ENCODE measurements around the gene TLR9. TPM values are rescaled to one million over a fixed set of nuclear protein-coding genes. Genes with fewer than 3 reads are reported as not detected.

TLR9 gene
- total RNA-seq, 1 donor from 2014 or later: not detected

DNA sequence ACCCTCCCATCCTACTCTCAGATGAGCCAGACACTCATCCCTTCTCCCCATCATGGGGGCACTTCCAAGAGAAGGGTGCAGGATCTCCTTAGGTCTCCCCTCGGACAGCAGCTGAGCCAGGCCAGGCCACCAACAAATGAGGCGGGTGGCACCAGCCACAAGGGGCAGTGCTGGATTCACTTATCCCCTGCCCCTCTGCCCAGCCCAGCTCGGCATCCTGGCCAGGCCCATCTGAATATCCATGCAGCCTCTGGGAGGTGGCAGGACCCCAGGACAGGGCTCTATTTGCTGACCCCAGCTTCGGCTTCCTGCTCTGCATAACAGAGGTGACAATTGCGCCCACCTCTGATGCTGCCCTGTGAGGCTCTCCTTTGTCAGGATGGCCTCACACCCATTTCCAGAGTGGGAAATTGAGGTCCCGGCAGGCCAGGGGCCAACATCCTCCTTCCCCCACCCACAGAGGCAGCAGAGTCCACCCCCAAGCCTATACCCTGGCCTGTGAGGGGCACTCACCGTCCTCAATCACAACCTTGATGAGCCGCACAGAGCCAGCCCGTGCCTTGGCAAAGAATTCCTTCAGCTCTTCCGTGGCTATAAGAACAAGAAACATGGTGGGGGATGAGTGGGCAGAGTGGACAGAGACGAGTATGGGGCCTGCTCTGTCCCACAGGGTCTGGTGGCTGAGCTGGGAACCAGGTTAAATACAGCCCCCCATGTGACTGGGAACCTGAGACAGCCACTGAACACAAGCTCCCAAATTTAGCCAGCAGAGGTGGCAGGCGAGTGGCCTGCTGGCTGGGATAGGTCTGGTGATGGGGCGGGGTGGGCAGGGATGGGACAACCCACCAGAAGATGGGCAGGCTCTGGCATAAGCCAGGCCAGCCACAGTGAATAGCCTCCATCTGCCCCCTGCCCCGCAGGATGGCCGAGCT lies 9.3 kb upstream of the TLR9 start:
- TF ChIP-seq, protein P1, sequence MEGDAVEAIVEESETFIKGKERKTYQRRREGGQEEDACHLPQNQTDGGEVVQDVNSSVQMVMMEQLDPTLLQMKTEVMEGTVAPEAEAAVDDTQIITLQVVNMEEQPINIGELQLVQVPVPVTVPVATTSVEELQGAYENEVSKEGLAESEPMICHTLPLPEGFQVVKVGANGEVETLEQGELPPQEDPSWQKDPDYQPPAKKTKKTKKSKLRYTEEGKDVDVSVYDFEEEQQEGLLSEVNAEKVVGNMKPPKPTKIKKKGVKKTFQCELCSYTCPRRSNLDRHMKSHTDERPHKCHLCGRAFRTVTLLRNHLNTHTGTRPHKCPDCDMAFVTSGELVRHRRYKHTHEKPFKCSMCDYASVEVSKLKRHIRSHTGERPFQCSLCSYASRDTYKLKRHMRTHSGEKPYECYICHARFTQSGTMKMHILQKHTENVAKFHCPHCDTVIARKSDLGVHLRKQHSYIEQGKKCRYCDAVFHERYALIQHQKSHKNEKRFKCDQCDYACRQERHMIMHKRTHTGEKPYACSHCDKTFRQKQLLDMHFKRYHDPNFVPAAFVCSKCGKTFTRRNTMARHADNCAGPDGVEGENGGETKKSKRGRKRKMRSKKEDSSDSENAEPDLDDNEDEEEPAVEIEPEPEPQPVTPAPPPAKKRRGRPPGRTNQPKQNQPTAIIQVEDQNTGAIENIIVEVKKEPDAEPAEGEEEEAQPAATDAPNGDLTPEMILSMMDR (conservative IDR thresholded peaks at IDR 0.05; ENCODE audit: low read depth, low read length): no peak
- DNase-seq (ENCODE audit: low read depth): no peak
- H3K4me3 ChIP-seq (ENCODE audit: low read depth, low read length): no peak overlapping the region

DNA sequence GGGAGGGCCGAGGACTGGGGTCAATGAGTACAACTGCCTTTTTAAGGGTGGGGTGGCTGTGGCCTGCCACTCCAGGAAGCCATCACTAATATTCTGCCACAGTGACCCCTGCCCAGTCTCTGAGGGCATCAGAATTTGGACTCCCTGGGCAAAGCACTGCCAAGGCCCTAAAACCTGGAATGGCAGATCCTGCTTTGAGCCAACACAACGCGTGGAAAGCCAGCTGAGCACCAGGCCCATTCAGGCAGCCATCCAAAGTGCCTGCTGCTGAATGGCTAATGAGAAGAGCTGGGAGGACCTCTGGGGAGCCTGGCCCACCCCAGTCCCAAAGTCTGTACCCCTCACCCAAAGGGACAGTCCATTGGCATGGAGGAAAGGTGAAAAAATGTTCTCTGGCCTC lies 8.5 kb upstream of the TLR9 start:
- no peak overlapping the region for H3K4me3 ChIP-seq (ENCODE audit: low read depth, low read length)
- TF ChIP-seq, protein P1 (conservative IDR thresholded peaks at IDR 0.05; ENCODE audit: low read depth, low read length): no peak
- no peak for DNase-seq (ENCODE audit: low read depth)

DNA sequence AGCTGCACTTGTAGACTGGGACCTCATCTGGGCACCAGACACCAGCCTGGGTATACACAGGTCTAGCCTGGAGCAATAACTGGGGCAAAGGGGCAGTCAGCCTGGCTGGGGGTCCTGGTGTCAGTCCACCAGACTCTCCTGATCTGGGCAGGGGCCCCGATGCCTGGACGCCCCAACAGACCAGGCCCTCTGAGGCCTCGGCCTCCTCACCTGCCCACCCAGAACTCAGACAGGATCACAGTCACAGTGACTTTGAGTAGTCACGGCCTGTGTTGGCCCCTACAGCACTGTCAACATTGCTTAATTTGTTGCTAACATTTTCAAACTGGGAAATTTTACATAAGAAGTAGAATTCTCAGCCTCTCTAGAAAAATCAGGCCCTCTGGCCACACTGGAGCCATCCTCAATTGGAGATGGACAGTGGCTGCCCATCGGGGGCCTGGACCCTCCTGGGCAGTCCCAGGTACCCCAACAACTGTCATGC lies 7.7 kb upstream of the TLR9 start:
- TF ChIP-seq, protein P1 (conservative IDR thresholded peaks at IDR 0.05; ENCODE audit: low read depth, low read length): no peak
- no peak overlapping the region for H3K4me3 ChIP-seq (ENCODE audit: low read depth, low read length)
- DNase-seq (ENCODE audit: low read depth): no peak

DNA sequence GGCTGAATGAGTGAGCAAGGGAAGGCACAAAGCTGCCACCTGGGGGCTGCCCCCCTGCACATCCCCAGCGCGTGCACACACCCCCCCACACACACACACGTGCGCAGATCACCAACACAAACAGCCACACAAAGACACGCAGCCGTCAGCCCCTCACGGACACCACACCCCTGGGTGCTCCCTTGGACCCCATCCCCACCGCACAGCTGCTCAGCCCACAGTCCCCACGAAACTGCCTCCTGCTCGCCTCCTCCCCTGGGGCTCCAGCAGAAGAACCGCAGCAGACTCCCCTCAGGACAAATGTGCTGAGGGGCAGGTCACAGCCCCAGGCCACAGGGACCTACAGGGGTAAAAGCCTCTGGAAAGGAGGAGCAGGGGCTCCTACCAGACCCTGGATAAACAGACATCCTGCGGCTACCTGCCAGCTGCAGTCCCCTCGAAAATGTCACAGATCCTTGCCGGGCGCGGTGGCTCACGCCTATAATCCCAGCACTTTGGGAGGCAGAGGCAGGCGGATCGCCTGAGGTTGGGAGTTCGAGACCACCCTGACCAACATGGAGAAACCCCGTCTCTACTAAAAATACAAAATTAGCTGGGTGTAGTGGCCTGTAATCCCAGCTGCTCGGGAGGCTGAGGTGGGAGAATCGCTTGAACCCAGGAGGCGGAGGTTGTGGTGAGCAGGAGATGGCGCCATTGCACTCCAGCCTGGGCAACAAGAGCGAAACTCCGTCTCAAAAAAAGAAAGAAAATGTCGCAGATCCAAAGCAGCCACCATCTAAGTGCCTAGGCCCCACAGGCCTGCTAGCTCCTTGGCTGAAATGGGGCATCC lies 7.0 kb upstream of the TLR9 start:
- DNase-seq (ENCODE audit: low read depth): no peak
- H3K4me3 ChIP-seq (ENCODE audit: low read depth, low read length): no peak overlapping the region
- TF ChIP-seq, protein P1 (conservative IDR thresholded peaks at IDR 0.05; ENCODE audit: low read depth, low read length): peak; percentile 22

DNA sequence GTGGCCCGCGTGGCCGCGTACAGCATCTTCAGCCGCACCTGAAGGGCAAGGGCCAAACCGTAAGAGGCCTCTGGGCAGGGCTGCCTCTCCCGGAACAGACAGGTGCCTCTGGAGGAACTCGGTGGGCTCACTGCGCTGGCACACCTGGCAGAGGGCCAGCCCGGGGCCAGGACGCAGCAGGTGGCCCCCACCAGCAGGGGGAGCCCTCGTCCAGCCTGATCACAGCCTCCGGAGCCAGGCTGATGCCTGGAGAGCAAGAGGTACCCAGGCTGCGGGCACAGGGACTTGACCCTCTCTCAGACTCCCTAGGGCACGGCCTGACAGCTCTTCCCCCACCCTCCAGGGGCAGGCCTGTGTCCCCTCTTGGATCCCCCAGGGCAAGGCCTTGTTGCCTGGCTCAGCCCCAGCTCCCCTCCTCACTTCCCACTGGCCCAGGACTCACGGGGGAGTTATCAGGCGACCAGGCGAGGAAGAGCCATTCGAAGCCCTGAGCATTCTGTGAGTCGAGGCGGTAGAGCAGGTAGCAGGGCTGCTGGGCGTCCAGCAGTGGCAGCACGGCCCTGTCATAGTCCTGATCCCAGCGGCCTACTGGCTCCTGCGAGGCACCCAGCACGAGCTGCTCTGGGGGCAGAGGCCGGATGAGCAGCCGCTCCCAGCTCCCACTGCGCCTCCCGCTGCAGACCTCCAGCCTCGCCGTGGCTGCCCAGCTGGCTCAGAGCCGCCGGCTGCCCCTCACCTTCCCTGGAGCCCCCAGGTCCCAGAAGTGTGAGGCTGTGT lies 6.2 kb upstream of the TLR9 start:
- no peak for DNase-seq (ENCODE audit: low read depth)
- TF ChIP-seq, protein P1 (conservative IDR thresholded peaks at IDR 0.05; ENCODE audit: low read depth, low read length): peak; percentile 88

DNA sequence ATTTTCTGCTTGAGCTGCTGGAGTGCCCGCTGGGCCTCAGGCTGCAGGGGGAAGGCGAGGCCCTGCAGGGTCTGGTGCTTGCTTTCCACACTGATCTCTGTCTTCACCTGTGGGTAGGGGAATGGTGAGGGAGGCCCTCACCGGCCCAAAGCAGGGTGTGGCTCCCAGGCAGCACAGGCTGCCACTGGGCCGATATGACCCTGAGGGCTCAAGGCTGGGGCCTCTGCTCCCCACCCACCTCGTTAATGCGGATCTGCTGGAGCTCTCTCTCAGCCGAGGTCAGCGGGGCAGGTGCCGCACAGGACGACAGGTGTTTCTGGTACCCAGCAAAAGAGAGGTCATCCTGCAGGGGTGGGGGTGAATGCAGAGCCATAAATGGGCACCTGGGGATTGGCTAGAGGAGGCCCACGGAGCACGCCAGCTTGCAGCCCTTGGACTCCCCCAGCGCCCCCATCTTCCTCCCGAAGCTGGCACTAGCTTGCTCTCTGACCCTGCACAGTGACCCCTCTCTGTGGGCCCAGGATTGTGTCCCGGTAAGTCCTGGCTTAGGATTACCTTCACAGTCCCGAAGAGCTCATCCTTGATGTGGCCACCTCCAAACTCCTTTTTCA lies 5.5 kb upstream of the TLR9 start:
- no peak overlapping the region for H3K4me3 ChIP-seq (ENCODE audit: low read depth, low read length)
- TF ChIP-seq, protein P1 (conservative IDR thresholded peaks at IDR 0.05; ENCODE audit: low read depth, low read length): no peak
- no peak for DNase-seq (ENCODE audit: low read depth)

More for the DNA sequence above, 6.2 kb upstream of the TLR9 start:
- H3K4me3 ChIP-seq (ENCODE audit: low read depth, low read length): no peak overlapping the region
